ENCODE measurements around the gene MAML3.

DNA sequence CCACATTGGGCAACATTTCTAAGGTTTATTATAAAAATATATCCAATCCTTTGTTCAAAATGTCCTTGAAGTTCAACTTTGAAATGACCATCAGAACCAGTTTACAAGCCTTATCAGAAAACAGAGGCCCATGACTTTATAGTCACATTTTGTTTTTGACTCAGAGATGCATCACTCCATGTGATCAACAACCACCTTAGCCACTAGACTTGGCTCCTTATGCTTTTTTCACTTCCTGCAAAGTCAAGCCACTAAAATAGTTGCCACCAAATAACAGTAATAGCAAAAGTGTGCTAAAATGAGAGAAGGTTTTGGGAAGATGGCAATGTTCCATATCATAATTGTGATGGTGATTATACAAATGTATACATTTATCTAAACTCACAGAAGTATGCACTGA, 181.7 kb downstream of the MAML3 start:
- TF ChIP-seq EP300 (IDR thresholded peaks at IDR 0.05) (no peak), POLR2A (IDR thresholded peaks at IDR 0.05) (no peak)
- TF ChIP-seq, protein P1, sequence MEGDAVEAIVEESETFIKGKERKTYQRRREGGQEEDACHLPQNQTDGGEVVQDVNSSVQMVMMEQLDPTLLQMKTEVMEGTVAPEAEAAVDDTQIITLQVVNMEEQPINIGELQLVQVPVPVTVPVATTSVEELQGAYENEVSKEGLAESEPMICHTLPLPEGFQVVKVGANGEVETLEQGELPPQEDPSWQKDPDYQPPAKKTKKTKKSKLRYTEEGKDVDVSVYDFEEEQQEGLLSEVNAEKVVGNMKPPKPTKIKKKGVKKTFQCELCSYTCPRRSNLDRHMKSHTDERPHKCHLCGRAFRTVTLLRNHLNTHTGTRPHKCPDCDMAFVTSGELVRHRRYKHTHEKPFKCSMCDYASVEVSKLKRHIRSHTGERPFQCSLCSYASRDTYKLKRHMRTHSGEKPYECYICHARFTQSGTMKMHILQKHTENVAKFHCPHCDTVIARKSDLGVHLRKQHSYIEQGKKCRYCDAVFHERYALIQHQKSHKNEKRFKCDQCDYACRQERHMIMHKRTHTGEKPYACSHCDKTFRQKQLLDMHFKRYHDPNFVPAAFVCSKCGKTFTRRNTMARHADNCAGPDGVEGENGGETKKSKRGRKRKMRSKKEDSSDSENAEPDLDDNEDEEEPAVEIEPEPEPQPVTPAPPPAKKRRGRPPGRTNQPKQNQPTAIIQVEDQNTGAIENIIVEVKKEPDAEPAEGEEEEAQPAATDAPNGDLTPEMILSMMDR (IDR thresholded peaks at IDR 0.05) = no peak

All from suprapubic skin (tissue), 3 donors.